H1 (cell line): Measurements from ENCODE around the gene SCAMP3. TPM values are rescaled to one million over a fixed set of nuclear protein-coding genes. Genes with fewer than 3 reads are reported as not detected.

ENCODE experiments used
- CTCF ChIA-PET: fragments of 300-600 bp; sonication (Branson Sonifier 250); formaldehyde crosslinking; loops from one replicate; lab custom pipeline; 2021; ENCODE audit not compliant: partially characterized antibody; lab: Charles Lee
- POLR2A ChIA-PET: fragments of 300-600 bp; sonication (Branson Sonifier 250); formaldehyde crosslinking; loops from one replicate; lab custom pipeline; 2021; ENCODE audit warnings: inconsistent platforms; ENCODE audit not compliant: partially characterized antibody; lab: Charles Lee
- DNase-seq, 2 experiments: peaks; one replicate each; pipeline versions ENCODE4 v3.0.0 to v3.0.0-alpha.2; 2010 to 2022; ENCODE audit warnings: low spot score in 2 of 2, low read depth in 1 of 2, mixed read lengths in 1 of 2
- FAIRE-seq: peaks from 2 replicates; lab custom pipeline; 2011; peaks lifted over from hg19 to GRCh38; lab: Jason Lieb, UNC
- H2AFZ ChIP-seq: 2 replicates; pipeline ENCODE4 v1.8.1; 2012; ENCODE audit warnings: low read length, inconsistent platforms
- H2AK5ac ChIP-seq: 2 replicates; pipeline ENCODE4 v1.6.1; 2013; ENCODE audit warnings: low read depth, low read length
- H2BK120ac ChIP-seq: replicated peaks from 2 replicates; pipeline ENCODE3; 2013; ENCODE audit warnings: low read depth, low read length, inconsistent platforms
- H2BK12ac ChIP-seq: 2 replicates; pipeline ENCODE4 v1.6.1; 2013; ENCODE audit warnings: low read depth, low read length
- H2BK15ac ChIP-seq: 2 replicates; pipeline ENCODE4 v1.6.1; 2013; ENCODE audit warnings: low read length
- H2BK20ac ChIP-seq: 2 replicates; pipeline ENCODE4 v1.6.1; 2013; ENCODE audit warnings: low read length
- H2BK5ac ChIP-seq: 2 replicates; pipeline ENCODE4 v1.6.1; 2013; ENCODE audit warnings: low read depth, low read length
- H3K14ac ChIP-seq: 2 replicates; pipeline ENCODE4 v1.6.1; 2013; ENCODE audit warnings: inconsistent platforms; ENCODE audit not compliant: insufficient read length
- H3K18ac ChIP-seq: 2 replicates; pipeline ENCODE4 v1.6.1; 2013; ENCODE audit warnings: low read length; ENCODE audit errors: extremely low read depth
- H3K23ac ChIP-seq: 2 replicates; pipeline ENCODE4 v1.6.1; 2013; ENCODE audit warnings: inconsistent platforms; ENCODE audit not compliant: insufficient read length
- H3K23me2 ChIP-seq: 2 replicates; pipeline ENCODE4 v1.6.1; 2013; ENCODE audit warnings: low read depth, low read length
- H3K27ac ChIP-seq: 2 replicates; pipeline ENCODE4 v1.6.1; 2011; ENCODE audit warnings: low read depth, low read length, inconsistent platforms
- H3K27me3 ChIP-seq, 4 experiments: replicated peaks in 1 of 4; 1 replicate in 1 of 4; 2 replicates in 3 of 4; pipeline versions ENCODE4 v1.6.1 to v1.8.1; 2011 to 2013; ENCODE audit warnings: low read length in 3 of 4, mild to moderate bottlenecking in 3 of 4, inconsistent platforms in 2 of 4, mixed read lengths in 2 of 4, moderate library complexity in 1 of 4; ENCODE audit not compliant: control insufficient read depth in 3 of 4, insufficient read depth in 3 of 4; ENCODE audit errors: extremely low read depth in 1 of 4
- H3K36me3 ChIP-seq, 4 experiments: 2 replicates each; pipeline versions ENCODE4 v1.6.1 to v1.8.1; 2011 to 2013; ENCODE audit warnings: mild to moderate bottlenecking in 4 of 4, low read length in 3 of 4, moderate library complexity in 2 of 4, control low read depth in 1 of 4, inconsistent platforms in 1 of 4; ENCODE audit not compliant: insufficient read depth in 4 of 4, control insufficient read depth in 2 of 4
- H3K4ac ChIP-seq: replicated peaks from 2 replicates; pipeline ENCODE3; 2013; ENCODE audit warnings: low read length, low read depth, mixed read lengths, inconsistent platforms; ENCODE audit not compliant: insufficient read length
- H3K4me1 ChIP-seq, 4 experiments: replicated peaks in 1 of 4; 1 replicate in 1 of 4; 2 replicates in 3 of 4; pipeline versions ENCODE4 v1.6.1 to v1.8.1; 2011 to 2013; ENCODE audit warnings: low read length in 3 of 4, inconsistent platforms in 2 of 4, mixed read lengths in 1 of 4; ENCODE audit not compliant: insufficient read depth in 4 of 4, control insufficient read depth in 3 of 4
- H3K4me2 ChIP-seq, 2 experiments: 2 replicates each; pipeline versions ENCODE4 v1.6.1 to v1.8.1; 2011 to 2013; ENCODE audit warnings: low read depth in 2 of 2, low read length in 2 of 2, control low read depth in 1 of 2, inconsistent platforms in 1 of 2, mild to moderate bottlenecking in 1 of 2; ENCODE audit not compliant: insufficient read depth in 1 of 2
- H3K4me3 ChIP-seq, 4 experiments: fragments of 200-600, 300-600 bp in 1 of 4; sonication (generic), shearing (Covaris generic), sonication (Bioruptor Twin) in 1 of 4; 2 replicates each; pipeline versions ENCODE4 v1.5.1 to v1.8.1; 2011 to 2016; ENCODE audit warnings: low read length in 4 of 4, low read depth in 3 of 4, control low read depth in 2 of 4, inconsistent platforms in 2 of 4, mild to moderate bottlenecking in 2 of 4, mixed read lengths in 1 of 4, moderate library complexity in 1 of 4; ENCODE audit not compliant: insufficient read depth in 2 of 4; ENCODE audit errors: extremely low read depth in 1 of 4
- H3K56ac ChIP-seq: replicated peaks from 2 replicates; pipeline ENCODE3; 2013; ENCODE audit warnings: low read depth, mild to moderate bottlenecking, mixed read lengths, low read length, inconsistent platforms; ENCODE audit not compliant: insufficient read length
- H3K79me1 ChIP-seq: 2 replicates; pipeline ENCODE4 v1.6.1; 2013; ENCODE audit warnings: low read depth, low read length, control low read depth
- H3K79me2 ChIP-seq, 2 experiments: 2 replicates each; pipeline versions ENCODE4 v1.6.1 to v1.8.1; 2012 to 2013; ENCODE audit warnings: low read length in 2 of 2, mild to moderate bottlenecking in 2 of 2, inconsistent platforms in 1 of 2; ENCODE audit not compliant: insufficient read depth in 2 of 2, control insufficient read depth in 1 of 2
- H3K9ac ChIP-seq, 4 experiments: replicated peaks in 1 of 4; 1 replicate in 1 of 4; 2 replicates in 3 of 4; pipeline versions ENCODE4 v1.6.1 to v1.8.1; 2011 to 2013; ENCODE audit warnings: low read depth in 3 of 4, low read length in 3 of 4, control low read depth in 2 of 4, mild to moderate bottlenecking in 2 of 4, moderate library complexity in 2 of 4, inconsistent platforms in 1 of 4; ENCODE audit errors: extremely low read depth in 1 of 4
- H3K9me3 ChIP-seq, 2 experiments: 2 replicates each; pipeline versions ENCODE4 v1.6.1 to v1.8.1; 2012 to 2013; ENCODE audit warnings: mild to moderate bottlenecking in 2 of 2, moderate library complexity in 2 of 2, control low read depth in 1 of 2, inconsistent platforms in 1 of 2, low read depth in 1 of 2, low read length in 1 of 2, mixed read lengths in 1 of 2; ENCODE audit not compliant: insufficient read depth in 2 of 2
- H4K20me1 ChIP-seq, 2 experiments: replicated peaks in 1 of 2; 2 replicates each; pipeline versions ENCODE3 to v1.8.1; 2011 to 2013; ENCODE audit warnings: inconsistent platforms in 2 of 2, low read length in 2 of 2, mild to moderate bottlenecking in 1 of 2; ENCODE audit not compliant: insufficient read depth in 2 of 2, control insufficient read depth in 1 of 2
- H4K5ac ChIP-seq: 2 replicates; pipeline ENCODE4 v1.6.1; 2013; ENCODE audit warnings: low read length, low read depth, mixed read lengths, inconsistent platforms; ENCODE audit not compliant: insufficient read length
- H4K8ac ChIP-seq: 2 replicates; pipeline ENCODE4 v1.8.0; 2013; ENCODE audit warnings: mild to moderate bottlenecking, moderate library complexity, low read length, inconsistent platforms; ENCODE audit not compliant: insufficient read depth; ENCODE audit errors: extremely low read depth
- H4K91ac ChIP-seq: replicated peaks from 2 replicates; pipeline ENCODE3; 2013; ENCODE audit warnings: low read length, mixed read lengths, inconsistent platforms; ENCODE audit not compliant: insufficient read length
- ASH2L ChIP-seq: fragments of 200-600, 300-600 bp; sonication (generic); IDR thresholded peaks from one replicate; pipeline ENCODE4 v1.7.1; 2017; ENCODE audit warnings: low read length
- MAFK ChIP-seq: IDR thresholded peaks from 2 replicates; pipeline ENCODE4 v1.6.1; 2012; ENCODE audit warnings: low read depth, mild to moderate bottlenecking, improper control_type of control experiment, low read length
- RAD21 ChIP-seq, 2 experiments: IDR thresholded peaks in 1 of 2; conservative IDR thresholded peaks in 1 of 2; 2 replicates each; pipeline ENCODE4 v1.6.1; 2011; ENCODE audit warnings: low read depth in 2 of 2, low read length in 2 of 2, improper control_type of control experiment in 1 of 2, inconsistent platforms in 1 of 2, mild to moderate bottlenecking in 1 of 2, moderate library complexity in 1 of 2
- YY1 ChIP-seq: IDR thresholded peaks from 2 replicates; pipeline ENCODE4 v1.6.1; 2011; ENCODE audit warnings: low read depth, mild to moderate bottlenecking, low read length
- WGBS, 2 experiments: shearing (Covaris generic) in 1 of 2; methylation state at CpG; one replicate each; pipeline versions ENCODE4 v1.1.6 to v1.1.7; 2013 to 2015; ENCODE audit warnings: low lambda C conversion rate in 2 of 2, mixed read lengths in 2 of 2, inconsistent platforms in 1 of 2, low coverage in 1 of 2, missing lambda C conversion rate in 1 of 2; ENCODE audit not compliant: insufficient replicate concordance in 2 of 2, insufficient coverage in 1 of 2, insufficient read length in 1 of 2; ENCODE audit errors: extremely low coverage in 1 of 2, missing lambda C conversion rate in 1 of 2; 5-methylcytosine and 5-hydroxymethylcytosine counted together
- polyA plus RNA-seq, 7 experiments: library from polyadenylated mRNA; depleted of rRNA in 3 of 7; stranded (reverse) in 5 of 7; unstranded in 2 of 7; fragments of >200 nt in 5 of 7; fragments of 200-250 nt in 2 of 7; gene quantifications; 1 replicate in 5 of 7; 2 replicates in 1 of 7; 4 replicates in 1 of 7; pipeline versions ENCODE4 v1.2.1 to v1.2.3, GENCODE V29; 2011 to 2013; ENCODE audit warnings: missing spikeins in 2 of 7, mixed read lengths in 2 of 7
- total RNA-seq: library from RNA; stranded (reverse); fragmentation: NEBNext Ultra II Directional; extraction: Animal tissue kit (Norgen Biotek cat#: 25700); gene quantifications from 2 replicates; pipeline ENCODE4 v1.2.1, GENCODE V29; 2021
- TF ChIP-seq, protein P1 (sequence below), 3 experiments: IDR thresholded peaks; 1 replicate in 2 of 3; 2 replicates in 1 of 3; pipeline versions ENCODE4 v1.5.1 to v1.6.1; 2011; ENCODE audit warnings: low read length in 3 of 3, mild to moderate bottlenecking in 3 of 3, inconsistent platforms in 2 of 3, low read depth in 1 of 3, moderate library complexity in 1 of 3; ENCODE audit not compliant: insufficient read depth in 1 of 3; ENCODE audit errors: control extremely low read depth in 1 of 3

Gene SCAMP3
- total and polyA plus RNA-seq, 2 of the 8 experiments (the other 6 are each of a cell fraction or from before 2014, with no cell fraction given), result 48.9 to 143 TPM

DNA sequence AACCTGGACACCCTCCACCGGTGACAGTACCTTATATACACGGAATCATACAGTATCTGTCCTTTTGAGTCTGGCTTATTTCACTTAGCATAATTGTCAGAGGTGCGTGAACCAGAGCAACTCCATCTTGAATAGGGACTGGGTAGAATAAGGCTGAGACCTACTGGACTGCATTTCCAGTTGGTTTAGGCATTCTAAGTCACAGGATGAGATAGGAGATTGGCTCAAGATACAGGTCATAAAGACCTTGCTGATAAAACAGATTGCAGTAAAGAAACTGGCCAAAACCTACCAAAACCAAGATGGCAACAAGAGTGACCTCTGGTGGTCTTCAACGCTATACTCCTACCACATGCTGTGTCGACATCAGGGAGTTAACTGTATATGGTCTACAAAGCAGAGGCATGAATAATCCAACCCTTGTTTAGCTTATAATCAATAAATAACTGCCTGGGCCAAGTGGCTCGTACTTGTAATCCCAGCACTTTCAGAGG, 45.1 kb upstream of the SCAMP3 start:
- Histone ChIP-seq H4K8ac (no peak overlapping the region), H3K23me2 (peaks cover 9% of the 10 kb centered on the region), H3K4me2 (peak overlapping the region in 1 of 2 experiments; percentile 83; a peak in 1 of 4 replicates), H2BK15ac (0 out of 2 replicates have a peak overlapping the region, but pooled peaks have one; percentile 98), H2AK5ac (0 out of 2 replicates have a peak overlapping the region, but pooled peaks have one; percentile 33), H3K14ac (no peak overlapping the region), H3K9me3 (no peaks in the 10 kb centered on the region), H2BK120ac (no peak overlapping the region), H2BK20ac (peak overlapping the region; percentile 98; the same call in 1 of the 2 replicates), H3K79me1 (peaks cover 11% of the 10 kb centered on the region; the same call in 1 of the 2 replicates), H2BK12ac (peak overlapping the region; percentile 62; the same call in 1 of the 2 replicates), H3K9ac (no peak overlapping the region), H3K36me3 (peaks cover 0 to 13% (median 8%) of the 10 kb centered on the region in 4 experiments; a peak in 5 of 8 replicates), H4K20me1 (peaks cover under 1 to 10% of the 10 kb centered on the region in 2 experiments), H3K56ac (no peak overlapping the region), H3K4me3 (no peak overlapping the region), H3K27me3 (no peaks in the 10 kb centered on the region; a peak in 1 of 7 replicates), H2AFZ (no peak overlapping the region), H3K79me2 (peaks cover 8 to 30% of the 10 kb centered on the region in 2 experiments), H3K4ac (no peak overlapping the region), H4K91ac (peak overlapping the region; percentile 84), H3K27ac (no peak overlapping the region), H2BK5ac (peak overlapping the region; percentile 86; the same call in 1 of the 2 replicates), H3K23ac (no peak overlapping the region), H3K18ac (no peak overlapping the region), H4K5ac (no peak overlapping the region), H3K4me1 (peaks cover 0 to 8% (median 4%) of the 10 kb centered on the region in 4 experiments; a peak in 6 of 7 replicates)
- no peak for DNase-seq
- no peak for TF ChIP-seq ASH2L
- TF ChIP-seq, protein P1, sequence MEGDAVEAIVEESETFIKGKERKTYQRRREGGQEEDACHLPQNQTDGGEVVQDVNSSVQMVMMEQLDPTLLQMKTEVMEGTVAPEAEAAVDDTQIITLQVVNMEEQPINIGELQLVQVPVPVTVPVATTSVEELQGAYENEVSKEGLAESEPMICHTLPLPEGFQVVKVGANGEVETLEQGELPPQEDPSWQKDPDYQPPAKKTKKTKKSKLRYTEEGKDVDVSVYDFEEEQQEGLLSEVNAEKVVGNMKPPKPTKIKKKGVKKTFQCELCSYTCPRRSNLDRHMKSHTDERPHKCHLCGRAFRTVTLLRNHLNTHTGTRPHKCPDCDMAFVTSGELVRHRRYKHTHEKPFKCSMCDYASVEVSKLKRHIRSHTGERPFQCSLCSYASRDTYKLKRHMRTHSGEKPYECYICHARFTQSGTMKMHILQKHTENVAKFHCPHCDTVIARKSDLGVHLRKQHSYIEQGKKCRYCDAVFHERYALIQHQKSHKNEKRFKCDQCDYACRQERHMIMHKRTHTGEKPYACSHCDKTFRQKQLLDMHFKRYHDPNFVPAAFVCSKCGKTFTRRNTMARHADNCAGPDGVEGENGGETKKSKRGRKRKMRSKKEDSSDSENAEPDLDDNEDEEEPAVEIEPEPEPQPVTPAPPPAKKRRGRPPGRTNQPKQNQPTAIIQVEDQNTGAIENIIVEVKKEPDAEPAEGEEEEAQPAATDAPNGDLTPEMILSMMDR (IDR thresholded peaks at IDR 0.05; ENCODE audit: control extremely low read depth in 1 of 3, insufficient read depth in 1 of 3, low read depth in 1 of 3, low read length in 3 of 3), result peak in 2 of 3 experiments; percentile 68 to 74; a peak in 3 of 4 replicates
- peak; percentile 64 to 73 for TF ChIP-seq RAD21 (IDR thresholded peaks at IDR 0.05 in 1 of 2, conservative IDR thresholded peaks at IDR 0.05 in 1 of 2; ENCODE audit: low read depth in 2 of 2, low read length in 2 of 2)
- no peak for TF ChIP-seq MAFK
- TF ChIP-seq YY1, result 0 out of 2 replicates have a peak, but pooled peaks have one; percentile 45
- ChIA-PET CTCF (interaction anchor here (0.9 to 6.4 kb wide), 21 partner anchors 10 to 261 kb away, joined by 3 to 103 read pairs (median 6); partner anchors contain the start of genes CLK2, HCN3, RUSC1 and SCAMP3), POLR2A (interaction anchor here (0.6 to 2.1 kb wide), 15 partner anchors 11 to 625 kb away, joined by 3 to 14 read pairs (median 5); partner anchors contain the start of genes CLK2, RUSC1, SCAMP3 and THBS3)
- WGBS, 2 experiments, result 74% methylated on average over 6 of the region's 6 CpGs; no CpG with 5 or more reads in 1 of the 2 experiments
- FAIRE-seq, result no peak
